HG02938 (cell line): Measurements from ENCODE around the gene GPC2.

Source experiments
- ATAC-seq: cut with Tn5 transposase; IDR thresholded peaks from one replicate; pipeline ENCODE4 v1.9.1; 2021; ENCODE audit warnings: mild to moderate bottlenecking, moderate library complexity; ENCODE audit not compliant: unreplicated experiment

GPC2 gene

DNA sequence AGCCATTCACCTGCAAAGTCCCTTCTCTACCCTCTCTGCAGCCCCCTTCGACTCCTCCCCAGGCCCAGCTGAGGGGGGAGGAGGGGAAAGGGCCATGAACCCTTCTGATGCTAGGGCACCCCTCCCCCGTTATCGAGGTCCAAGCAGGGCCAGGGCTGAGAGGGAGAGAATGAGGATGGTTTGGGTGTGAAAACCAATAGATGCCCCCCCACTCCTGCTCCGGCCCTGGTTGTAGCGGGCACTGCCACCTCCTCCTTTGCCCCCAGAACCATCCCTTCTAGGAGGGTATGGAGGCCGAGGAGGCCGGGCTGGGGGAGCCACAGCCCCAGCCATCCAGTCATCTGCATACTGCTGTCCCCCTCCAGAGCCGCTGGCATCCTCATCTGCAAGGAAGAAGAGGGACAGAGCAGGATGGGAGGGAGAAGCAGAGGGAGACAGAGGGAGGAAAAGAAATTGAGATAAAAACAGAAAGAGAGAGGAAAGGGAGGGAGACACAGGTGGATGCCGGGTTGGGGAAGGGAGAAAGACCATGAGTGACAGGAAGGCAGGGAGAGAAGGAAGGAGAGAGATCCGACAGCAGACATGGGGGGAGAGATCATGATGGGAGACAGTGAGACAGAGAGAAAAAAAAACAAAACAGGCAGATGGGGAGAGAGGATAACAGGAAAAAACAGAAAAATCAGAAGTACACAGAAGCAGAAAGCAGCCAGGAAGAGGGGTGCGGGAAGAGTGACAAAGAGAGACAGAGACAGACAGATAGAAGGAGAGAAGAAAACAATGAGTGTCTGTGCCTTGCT lies 6.9 kb downstream of the GPC2 start:
- ATAC-seq: no peak

DNA sequence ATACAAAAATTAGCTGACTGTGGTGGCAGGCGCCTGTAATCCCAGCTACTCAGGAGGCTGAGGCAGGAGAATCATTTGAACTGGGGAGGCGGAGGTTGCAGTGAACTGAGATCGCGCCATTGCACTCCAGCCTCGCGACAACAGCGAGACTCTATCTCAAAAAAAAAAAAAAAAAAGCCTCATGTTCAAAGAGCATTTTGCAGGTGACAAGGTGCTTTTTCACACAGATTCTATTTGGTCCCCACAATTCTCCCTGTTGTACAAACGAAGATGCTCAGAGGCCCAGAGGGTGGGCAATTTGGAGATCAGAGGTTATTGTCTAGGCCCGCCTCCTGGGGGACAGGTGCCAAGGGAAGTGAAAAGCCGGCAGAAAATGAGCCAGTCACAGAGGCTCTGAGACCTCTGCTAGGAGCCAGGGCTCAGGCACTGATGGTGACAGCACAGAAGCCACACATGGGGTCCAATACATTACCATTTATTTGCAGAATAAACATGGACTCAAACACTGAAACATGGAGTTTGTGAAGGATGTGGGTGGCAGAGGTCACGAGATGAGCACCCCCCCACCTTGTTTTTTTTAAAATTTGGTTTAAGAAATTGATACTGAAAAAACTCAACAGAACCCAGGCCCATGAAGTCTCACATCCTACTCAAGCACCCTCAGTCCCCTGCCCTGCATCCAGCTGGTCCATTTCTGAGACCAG lies 7.9 kb downstream of the GPC2 start:
- ATAC-seq: no peak

DNA sequence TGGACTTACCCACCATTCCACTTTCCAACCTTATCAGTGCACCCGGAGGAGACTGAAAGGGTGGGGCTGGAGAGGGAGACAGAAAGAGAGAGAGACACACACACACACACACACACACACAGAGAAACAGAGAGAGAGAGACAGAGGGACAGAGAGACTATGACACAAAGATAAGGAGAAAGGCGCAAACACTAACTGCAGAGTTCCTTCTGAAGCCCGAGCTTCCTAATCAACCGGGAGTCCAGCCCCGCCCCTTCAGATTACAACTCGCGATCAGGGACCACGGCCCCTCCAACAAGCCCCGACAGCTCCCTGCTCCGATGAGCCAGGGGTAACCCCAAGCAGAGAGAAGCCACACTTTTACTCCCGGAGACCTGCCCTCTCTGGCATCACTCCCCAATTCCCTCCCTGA lies 9.3 kb downstream of the GPC2 start:
- ATAC-seq: no peak

DNA sequence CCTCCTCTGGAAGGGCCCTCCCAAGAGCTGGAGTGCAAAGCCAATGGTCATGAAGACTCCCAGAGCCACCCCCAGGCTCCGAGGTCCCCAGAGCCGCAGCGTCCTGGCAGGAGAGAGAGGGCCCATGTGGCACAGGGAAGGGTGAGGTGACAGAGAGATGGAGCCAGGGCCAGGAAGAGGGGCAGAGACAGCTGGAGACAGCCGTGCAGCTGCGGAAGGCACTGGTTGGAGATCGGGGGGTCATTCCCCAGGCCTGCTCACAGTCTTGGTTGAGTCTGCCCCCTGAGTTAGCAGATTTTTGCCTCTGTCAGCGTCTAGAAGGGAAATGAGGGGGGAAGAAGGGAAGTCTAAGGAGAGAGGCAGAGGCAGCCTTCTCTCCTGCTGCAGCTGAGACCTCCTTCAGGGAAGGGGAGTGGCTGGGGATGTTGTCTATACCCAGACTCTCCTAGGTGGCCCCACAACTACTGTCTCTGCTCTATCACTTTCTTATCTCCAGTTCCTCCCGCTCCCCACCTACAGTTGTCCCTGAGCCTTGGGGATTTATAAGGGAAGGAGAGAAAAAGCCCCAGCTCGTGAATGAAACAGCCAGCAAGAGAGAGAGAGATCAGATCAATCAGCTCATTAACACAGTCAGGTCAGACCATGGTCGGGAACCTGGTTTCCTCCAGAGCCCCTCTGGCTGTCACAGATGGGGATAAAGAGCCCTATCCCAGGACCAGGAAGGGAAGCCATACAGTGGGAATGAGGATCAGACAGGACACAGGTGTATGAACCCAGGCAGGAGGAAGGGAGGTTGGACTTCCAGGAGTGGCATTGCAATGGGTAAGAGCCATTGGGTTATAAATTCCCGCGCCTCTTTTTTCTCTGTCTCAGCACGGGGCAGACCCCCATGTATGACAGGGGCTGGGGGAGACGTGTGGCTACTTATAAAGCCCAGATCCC lies 9.9 kb downstream of the GPC2 start:
- ATAC-seq: no peak

DNA sequence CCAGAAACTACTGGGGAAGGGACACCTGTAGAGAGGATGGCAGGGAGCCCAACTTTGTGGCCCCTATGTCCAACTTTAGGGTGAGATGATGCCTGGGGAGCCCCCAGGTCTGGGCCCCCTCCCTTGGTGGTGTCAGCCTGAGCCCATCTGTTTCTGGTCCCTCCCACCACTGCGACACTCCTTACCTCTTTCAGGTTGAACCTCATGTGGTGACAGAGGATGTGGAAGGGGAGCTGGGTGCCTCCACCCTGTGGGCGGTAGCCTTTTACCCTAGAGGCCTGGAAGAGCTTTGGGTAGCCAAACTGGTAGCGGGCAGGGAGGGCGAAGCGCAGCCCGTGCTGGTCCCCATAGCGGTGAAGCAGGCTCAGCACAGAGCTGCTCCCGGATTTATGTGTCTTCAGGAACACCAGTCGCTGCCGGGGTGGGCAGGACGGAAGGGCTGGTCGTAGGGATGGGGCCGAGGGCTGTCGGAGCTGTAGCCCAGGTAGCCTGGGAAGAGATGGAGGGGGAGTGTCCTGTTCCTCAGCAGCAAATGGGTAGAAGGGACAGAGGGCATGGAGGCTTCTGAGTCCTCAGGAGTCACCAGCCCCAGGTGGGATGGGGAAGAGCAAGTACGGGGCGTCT lies 10.8 kb downstream of the GPC2 start:
- ATAC-seq: no peak

DNA sequence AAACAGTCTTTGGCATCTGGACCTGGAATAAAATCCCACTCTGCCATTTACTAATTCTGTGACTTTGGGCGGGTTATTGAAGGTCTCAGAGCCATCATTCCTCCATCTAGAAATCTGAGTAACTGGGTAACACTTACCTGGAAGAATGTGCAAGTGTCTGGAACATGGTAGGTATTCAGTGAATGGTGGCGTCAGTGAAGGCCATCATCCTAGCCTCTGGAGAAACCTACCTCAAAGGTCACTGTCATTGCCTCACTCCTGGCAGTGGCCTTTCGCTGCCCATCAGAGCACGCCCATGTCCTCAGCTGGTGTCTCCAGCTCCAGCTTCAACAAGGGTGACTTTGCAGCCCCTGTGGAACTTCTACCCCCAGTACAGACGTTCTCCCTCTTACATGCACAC lies 13.3 kb downstream of the GPC2 start:
- ATAC-seq: no peak

DNA sequence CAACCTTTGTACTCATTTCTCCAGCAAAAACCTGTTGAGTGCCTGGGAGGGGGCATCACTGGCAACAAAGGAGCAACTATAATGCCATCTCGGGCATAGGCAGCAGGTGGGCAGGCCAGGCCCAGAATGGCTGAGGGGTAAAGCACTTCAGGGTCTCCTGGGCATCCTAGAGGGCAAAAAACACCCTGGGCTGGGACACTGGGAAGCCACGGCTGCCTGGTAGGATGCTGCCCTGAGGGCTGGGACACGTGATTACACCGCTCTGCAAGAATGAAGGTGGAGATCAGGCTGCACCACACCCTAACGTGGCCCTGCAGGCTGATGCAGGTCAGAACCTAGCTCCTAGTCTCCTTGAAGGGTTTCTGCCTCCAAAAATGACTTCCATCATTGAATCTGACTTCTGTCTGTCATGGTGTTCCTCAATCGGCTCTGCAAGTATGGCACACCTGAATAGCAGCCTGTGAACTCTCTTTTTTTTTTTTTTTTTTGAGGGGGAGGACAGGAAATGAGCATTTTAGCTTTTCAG lies 14.1 kb downstream of the GPC2 start:
- no peak for ATAC-seq

DNA sequence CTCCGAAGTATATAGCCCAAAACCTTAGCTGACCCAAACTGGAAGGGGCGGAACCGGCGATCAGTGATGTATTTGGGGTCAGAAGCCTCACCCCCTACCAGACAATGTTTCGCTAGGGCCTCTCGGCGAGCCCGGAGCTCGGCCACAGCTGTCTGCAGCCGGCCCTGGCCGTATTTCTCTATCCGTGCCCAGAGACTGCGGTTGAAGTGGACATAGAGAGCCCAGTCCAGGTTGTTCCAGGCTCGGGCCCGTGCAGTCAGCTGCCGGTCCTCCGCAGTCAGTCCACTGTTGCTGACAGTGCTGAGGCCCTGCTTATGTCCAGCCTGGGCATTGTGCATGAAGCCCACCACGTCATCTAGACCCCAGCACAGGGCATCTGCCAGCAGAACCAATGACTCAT lies 17.1 kb downstream of the GPC2 start:
- no peak for ATAC-seq

DNA sequence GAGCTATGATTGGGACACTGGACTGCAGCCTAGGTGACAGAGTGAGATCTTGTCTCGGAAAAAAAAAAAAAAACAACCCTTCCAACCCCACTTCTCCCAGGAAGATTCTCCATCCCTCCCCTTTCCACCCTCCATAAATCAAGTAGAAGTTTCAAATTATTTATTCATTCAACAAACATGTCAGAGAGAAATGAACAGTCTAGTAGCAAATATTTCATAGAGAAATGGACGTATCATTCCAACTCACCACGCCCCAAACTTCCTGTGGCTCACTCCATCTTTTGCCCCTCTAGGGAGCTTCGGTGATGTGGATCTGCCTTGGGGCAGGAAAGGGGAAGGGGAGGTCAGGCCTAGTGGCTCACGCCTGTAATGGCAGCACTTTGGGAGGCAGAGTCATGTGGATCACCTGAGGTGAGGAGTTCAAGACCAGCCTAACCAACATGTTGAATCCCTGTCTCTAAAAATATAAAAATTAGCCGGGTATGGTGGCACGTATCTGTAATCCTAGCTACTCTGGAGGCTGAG lies 18.0 kb downstream of the GPC2 start:
- no peak for ATAC-seq

DNA sequence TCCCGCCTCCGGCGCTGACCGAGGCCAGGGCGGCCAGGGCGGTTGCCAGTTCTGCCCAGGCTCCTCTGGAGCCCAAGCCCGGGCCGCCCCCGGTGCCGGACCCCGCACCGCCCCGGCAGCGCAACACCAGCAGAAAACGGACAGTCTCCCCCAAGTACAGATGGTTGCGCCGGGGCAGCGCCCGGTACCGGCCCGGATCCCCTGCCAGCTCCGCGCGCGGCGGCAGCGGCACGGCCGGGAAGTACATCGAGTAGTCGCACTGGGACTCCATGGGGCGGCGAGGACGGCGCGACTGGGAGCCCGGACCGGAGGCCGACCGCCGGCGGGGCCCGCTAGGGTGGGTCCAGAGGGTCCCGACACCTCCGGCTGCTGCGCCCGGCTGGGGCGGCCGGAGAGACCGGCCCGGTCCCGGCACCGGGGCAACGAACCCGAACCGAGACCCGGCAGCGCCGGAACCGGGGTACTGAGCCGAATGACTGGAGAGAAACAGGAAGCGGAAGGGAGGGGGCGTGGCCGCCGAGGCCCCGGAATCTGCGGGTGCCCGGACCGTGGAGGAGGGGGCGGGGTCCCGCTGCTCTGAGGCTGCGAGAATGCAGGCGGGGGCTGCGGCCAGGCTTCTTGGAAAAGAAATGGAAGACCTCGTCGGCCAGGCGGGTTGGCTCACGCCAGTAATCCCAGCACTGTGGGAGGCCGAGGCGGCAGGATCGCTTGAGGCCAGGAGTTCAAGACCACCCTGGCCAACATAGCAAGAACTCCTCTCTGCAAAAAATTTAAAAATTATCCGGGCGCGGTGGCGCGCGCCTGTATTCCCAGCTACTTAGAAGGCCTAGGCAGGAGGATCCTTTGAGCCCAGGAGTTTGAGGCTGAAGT lies 18.7 kb downstream of the GPC2 start, which contains the start of gene TRAPPC14:
TSS of gene TRAPPC14 (minus strand) at position 495 of the 870 bp plus-strand sequence. CDS start at position 271, 224 bp downstream.
- peak; percentile 64 for ATAC-seq

DNA sequence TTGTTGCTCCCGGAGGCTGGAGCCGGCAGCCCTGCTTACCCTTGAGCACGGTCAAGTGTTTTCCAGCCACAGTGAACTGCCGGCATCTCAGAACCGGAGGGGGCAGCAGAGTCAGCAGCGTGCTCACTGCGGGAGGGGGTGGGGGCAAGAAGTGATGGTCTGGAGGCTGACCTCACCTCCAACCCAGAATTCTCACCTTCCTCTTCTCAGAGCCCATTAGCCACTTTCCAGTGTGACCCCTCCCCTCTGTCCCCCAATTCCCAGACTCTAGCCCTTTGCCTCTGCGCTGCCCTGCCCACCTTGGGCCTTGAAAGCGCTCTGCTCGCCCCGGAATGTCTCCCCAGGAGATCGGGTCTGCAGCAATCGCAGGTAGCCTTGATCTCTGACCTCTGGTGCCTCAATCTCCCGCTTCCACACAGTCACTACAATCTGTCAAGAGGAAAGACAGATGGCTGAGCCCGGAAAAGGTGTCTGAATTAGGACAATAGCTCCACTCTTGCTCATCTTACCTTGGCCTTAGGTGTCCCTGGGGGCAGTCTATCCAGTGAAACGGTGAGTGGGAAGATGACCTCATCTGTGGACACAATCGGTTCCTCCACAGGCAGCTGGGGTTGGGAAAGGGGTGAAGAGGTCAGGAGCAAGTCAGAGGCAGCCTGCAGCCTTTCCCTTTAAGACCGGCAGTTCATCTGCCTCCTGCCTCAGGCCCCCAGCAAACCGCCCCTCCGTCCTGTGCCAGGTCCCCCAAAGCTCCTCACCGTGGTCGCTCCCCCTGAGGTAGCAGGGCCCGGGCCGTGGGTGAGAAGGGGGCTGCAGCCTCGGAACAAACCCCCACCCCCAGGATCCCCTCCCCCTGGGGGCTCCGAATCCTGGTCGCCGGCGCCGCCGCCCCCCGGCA lies 19.6 kb downstream of the GPC2 start:
- no peak for ATAC-seq

DNA sequence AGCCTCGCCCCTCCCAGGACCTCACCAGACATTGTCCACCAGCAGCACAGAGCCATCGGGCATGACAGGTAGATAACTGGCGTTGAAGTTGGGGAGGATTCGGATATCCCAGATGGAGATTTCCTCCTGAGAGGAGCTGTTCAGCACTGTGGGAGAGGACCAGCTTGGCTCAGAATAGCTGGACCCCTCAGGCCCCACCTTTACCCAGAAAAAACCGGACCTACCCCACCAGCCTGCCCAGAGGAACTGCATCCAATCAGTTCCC lies 20.2 kb downstream of the GPC2 start:
- ATAC-seq: no peak

DNA sequence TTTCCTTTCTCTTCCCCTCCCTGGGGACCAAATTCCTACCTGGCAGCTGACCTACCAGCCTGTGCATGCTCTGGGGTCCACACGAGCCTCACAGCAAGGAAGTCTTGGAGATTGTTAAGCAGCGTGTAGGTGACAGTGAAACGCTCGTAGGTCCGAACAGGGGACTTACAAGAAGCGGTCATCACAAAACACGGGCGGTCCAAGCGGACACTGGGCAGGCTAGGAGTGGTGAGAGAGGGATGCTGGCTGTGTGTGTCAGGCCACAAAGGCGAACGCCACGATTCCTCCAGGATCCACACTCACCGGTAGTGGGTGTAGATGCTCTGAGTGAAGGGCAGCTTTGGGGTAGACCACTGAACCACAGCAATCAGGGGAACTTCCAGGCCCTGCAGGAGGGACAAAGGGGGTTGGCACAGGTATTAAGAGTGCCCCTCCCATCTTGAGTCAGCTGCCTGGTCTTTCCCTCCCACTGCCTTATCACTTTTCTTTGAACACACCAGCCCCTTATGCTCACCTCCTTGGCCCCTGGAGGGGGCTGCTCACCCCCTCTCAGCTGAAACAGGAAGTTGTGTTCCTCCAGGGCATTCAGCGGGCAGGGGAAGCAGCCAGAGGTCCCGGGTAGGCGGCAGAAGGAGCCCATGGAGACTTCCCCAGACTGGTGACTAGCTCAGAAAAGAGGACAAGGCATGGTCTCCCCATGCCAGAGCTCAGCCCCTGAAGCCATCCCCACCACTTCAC lies 20.7 kb downstream of the GPC2 start:
- no peak for ATAC-seq

DNA sequence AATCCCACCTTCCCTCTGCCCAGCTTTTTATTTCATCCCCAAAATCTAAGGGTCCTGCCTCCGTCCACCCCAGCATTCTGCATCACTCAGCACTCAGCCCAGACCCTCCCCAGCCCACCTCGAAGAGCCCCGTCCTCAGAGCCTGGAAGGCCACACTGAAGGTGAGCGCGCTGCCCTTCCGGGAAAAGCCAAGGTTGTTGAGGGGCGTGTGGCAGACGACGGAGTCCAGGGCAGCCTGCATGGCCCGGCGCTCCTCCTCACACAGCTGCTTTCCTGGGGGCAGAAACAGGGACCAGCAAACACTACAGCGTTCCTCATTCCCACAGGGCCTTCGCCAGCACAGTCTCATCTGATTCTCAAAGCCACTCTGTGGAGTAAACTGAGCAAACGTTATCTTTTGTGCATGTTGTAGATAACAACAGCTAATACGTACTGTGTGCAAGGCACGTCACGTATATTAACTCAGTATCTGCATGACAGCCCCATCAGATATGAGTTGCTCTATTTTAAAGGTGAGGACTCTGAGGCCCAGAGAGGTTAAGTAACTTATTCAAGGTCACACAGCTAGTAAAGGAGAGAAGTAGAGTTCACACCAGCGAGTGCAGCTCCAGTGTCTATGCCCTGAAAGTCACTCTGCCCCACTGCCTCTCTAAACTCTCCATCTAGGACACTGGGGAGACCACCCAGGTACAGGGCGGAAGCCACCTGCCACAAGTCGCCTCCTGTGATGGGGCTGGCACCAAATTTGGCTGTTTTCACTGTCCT lies 21.4 kb downstream of the GPC2 start:
- no peak for ATAC-seq

DNA sequence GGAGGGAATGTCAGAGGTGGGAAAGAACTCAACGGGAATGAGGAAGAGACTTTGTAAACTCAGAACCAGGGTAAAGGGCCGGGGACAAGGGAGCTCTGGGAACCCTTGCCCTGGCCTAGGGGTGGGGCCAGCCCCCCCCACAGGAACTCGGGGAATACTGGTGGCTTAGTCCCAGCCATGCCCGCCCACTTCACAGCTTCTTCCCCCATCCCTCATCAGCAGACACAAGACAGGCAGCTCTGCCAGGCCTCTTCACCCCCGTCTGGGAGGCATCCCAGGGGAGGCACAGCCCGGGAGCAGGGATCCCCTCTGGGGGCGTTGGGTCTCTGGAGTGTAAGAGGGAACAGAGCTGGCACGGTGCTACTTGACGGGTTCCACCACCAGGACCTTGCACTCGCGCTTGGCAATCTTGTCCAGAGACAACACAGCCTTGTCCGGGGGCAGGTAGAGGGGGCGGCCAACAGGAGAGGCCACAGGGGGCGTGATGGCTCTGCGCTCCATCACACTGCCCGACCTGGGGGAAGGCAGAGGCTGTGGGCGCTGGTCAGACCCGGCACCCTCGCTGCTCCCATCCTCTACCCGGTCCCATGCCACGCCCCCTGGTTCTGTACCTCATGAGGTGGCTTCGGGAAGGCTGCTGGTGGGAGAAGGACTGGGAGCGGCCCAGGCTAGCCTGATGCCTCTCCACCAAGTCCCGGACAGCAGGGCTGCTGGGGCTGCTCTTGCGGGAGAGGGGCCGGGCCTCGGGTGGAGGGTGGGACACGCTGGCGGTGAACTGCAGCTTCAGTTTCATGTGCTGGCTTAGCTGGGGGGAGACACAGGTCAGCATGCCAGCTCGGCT lies 22.3 kb downstream of the GPC2 start:
- no peak for ATAC-seq
